K562 treated with DMSO at 1 percent for 48 hours (cell line): Measurements from ENCODE around the gene COBLL1. TPM values are rescaled to one million over a fixed set of nuclear protein-coding genes. Genes with fewer than 3 reads are reported as not detected.

Source experiments
- total RNA-seq: library from RNA; unstranded; fragments of 300-600 nt; gene quantifications from 2 replicates; pipeline ENCODE4 v1.2.3, GENCODE V29; 2022; ENCODE audit warnings: low replicate concordance; ENCODE audit errors: extremely low read depth

Gene COBLL1, protein sequence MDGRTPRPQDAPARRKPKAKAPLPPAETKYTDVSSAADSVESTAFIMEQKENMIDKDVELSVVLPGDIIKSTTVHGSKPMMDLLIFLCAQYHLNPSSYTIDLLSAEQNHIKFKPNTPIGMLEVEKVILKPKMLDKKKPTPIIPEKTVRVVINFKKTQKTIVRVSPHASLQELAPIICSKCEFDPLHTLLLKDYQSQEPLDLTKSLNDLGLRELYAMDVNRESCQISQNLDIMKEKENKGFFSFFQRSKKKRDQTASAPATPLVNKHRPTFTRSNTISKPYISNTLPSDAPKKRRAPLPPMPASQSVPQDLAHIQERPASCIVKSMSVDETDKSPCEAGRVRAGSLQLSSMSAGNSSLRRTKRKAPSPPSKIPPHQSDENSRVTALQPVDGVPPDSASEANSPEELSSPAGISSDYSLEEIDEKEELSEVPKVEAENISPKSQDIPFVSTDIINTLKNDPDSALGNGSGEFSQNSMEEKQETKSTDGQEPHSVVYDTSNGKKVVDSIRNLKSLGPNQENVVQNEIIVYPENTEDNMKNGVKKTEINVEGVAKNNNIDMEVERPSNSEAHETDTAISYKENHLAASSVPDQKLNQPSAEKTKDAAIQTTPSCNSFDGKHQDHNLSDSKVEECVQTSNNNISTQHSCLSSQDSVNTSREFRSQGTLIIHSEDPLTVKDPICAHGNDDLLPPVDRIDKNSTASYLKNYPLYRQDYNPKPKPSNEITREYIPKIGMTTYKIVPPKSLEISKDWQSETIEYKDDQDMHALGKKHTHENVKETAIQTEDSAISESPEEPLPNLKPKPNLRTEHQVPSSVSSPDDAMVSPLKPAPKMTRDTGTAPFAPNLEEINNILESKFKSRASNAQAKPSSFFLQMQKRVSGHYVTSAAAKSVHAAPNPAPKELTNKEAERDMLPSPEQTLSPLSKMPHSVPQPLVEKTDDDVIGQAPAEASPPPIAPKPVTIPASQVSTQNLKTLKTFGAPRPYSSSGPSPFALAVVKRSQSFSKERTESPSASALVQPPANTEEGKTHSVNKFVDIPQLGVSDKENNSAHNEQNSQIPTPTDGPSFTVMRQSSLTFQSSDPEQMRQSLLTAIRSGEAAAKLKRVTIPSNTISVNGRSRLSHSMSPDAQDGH
- total RNA-seq = not detected in 2 replicates

DNA sequence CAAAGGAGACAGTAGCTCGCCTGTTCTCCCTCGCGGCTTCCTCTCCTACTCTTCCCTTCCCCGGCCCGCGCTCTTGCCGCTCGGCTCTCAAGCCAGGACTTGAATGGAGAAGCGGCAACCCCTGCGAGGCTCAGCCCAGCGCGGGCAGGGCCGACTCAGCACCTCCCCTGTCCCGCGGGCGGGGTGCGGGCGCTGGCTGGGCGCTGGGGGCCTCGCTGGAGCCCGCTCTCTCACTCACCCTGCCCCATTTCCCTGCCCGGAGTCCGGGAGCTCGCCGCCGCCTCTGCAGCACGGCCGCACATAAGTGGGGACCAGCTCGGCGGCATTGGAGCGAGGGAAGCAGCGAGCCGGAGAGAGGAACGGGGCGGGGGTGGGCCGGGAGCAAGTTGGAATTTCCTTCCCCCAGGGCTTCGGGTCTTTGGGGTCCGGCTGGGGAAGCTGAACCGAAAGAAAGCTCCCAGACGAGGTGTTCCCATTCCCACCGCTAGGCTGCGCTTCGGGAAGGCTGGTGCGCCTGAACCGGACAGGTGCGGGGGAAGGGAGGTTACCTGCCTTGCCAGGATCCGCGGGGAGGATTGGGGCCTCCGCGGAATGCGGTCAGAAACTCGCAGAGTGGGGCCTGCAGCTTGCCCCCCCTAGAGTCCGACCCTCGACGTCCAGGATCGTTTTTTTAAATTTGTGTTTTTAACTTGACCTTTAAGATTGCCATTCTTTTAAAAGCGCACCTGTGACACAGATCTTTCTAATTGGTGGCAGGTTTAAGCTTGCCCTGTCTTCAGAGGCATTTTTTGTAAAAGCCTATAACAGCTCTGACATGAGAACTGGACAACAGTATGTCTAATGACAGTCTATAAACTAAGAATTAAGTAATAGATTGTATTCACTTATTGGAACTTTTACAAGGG is at the start of gene COBLL1:
COBLL1 (minus strand) TSS at position 105 of the 905 bp plus-strand sequence. CDS start 627 bp downstream, outside the sequence.

Other genes starting within 250 kb of the COBLL1 start
- gene GRB14, start 220.3 kb downstream of the COBLL1 start, total RNA-seq = not detected in 2 replicates
- gene SLC38A11, start 113.7 kb upstream of the COBLL1 start, total RNA-seq = not detected in 2 replicates